Daoy (cell line): ENCODE measurements around the gene BZW2. TPM values are rescaled to one million over a fixed set of nuclear protein-coding genes. Genes with fewer than 3 reads are reported as not detected.
"Not testable (repeated sequence)": the region's sequence is repeated elsewhere in the genome, so short reads cannot be mapped to it uniquely, and the experiment has no call there.

Experiments used
- DNase-seq: peaks from one replicate; pipeline ENCODE4 v3.0.0-alpha.2; 2015; ENCODE audit warnings: low read depth
- total RNA-seq: library from RNA; depleted of rRNA; stranded (reverse); fragments of >200 nt; shearing (Covaris generic); gene quantifications from 2 replicates; pipeline ENCODE4 v1.2.3, GENCODE V29; 2014

The BZW2 gene
- total RNA-seq, 1 experiment from 2014 or later = 123 TPM

DNA sequence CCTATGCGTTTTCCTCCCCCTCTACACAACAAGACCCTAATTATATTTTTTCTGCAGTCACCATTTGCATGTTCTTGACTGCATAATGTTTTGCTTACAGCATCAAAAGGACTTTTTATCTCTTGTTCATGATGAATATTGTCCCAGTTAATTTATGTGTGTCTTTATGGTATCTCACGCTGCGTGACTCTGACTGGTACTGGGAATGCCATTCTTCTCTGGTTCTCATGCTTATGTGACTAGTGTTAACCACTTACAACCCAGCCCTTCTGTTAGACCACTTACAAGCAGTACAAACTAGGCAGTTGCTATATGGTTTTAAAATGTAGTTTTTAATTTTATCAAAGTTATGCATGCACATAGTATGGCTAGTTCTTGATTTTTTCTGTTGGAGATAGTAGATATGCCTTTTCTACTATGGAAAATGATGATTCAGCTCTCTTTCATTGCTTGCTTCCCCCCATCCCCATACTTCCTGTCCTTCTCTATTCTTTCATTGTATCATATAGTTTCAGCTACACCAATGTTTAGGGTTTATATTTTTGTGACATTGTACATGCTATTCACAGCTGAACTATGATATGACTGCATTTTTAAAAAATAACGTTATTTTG, 24.9 kb downstream of the BZW2 start:
- no peak for DNase-seq

DNA sequence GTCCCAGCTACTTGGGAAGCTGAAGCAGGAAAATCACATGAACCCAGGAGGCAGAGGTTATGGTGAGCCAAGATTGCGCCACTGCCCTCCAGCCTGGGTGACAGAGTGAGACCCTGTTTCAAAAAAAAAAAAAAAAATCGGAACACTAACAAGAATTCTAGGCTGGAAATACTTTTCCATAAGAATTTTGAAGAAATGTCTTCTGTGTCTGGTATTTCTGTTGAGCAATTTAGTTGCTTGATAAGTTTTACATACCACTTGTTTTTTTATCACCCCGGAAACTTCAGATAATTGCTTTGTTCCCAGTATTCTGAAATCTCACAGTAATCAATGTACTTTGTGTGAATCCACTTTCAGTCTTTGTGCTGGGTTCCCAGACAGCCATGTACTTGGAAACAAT, 25.8 kb downstream of the BZW2 start:
- DNase-seq = no peak

DNA sequence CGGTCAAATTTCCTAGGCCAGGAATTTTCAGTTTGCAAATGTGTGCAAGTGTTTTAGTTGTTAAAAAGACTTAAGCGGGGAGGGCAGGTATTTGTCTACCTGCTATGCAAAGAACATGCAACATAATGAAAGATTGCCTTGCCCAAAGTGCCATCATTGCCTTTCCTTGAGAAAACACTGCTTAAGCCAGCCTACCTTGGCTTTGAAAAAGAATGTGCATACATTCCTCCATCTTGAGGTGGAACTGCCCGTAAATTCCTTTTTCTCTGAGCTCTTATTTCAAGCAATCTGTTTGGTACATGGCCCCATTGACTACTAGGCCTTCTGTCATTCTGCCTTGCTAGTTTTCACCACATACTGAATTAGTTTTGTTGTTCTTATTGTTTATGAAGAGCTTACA, 29.3 kb downstream of the BZW2 start:
- DNase-seq = no peak

DNA sequence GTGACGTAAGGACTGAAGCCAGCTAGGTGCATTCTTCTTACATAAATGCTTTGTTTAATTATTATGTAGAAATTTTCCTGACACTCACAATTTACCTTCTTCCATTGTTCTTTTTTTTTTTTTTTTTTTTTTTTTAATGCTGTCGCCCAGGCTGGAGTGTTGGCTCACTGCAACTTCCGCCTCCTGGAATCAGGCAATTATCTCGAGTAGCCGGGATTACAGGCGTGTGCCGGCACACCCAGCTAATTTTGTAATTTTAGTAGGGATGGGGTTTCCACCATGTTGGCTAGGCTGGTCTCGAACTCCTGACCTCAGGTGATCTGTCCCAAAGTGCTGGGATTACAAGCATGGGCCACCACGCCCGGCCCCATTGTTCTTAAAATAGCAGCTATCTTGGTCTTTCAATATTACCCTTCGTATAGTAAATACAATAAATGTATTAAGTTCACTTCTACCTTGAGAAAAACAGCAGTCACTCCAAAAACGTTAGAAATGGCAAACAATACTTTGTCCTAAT, 32.1 kb downstream of the BZW2 start:
- DNase-seq = no peak

DNA sequence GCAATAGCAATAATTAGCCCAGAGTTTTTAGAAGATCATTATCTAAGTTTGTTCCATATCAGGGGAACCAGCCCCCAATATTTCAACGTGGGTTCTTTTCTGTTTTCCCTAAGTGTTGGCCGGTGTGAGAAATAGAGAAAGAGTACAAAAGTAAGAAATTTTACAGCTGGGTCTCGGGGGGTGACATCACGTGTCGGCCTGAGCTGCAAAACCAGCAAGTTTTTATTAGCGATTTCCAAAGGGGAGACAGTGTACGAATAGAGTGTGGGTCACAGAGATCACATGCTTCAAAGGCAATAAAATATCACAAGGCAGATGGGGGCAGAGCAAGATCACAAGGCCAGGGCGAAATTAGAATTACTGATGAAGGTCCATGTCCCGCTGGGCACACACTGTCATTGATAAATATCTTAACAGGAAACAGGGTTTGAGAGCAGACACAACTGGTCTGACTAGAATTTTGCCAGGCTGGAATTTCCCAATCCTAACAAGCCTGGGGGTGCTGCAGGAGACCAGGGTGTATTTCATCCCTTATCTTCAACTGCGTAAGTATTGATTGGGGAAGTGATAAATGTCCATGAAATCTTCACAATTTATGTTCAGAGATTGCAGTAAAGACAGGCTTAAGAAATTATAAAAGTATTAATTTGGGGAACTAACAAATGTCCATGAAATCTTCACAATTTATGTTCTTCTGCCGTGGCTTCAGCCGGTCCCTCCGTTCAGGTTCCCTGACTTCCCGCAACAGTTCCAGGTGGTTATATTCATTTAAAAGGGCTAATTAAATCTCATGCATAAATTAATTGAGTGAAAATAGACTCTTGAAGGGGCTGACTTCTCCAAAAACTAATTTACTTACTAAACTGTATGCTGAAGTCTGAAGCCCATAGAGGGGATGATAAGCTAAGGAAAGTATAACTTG, 32.9 kb downstream of the BZW2 start:
- DNase-seq = not testable (repeated sequence)

DNA sequence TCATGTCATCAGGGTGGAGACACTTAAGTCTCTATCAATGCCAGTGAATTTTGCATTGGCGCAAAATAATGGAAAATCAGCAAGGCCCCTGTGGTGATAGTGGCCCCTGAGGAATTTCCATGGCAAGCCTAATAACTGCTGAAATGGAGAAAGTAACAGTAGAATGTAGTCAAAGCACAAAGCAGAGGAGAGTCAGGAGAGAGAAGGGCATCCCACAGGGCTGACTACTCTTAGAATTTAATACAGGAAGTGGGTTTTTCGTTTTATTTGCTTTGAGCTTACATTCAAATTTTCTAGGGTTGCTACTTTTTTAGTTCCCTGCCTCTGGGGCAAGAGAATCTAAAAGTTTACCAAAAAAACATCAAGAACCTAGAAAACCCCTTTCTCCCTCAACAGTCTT, 39.0 kb downstream of the BZW2 start:
- no peak for DNase-seq

DNA sequence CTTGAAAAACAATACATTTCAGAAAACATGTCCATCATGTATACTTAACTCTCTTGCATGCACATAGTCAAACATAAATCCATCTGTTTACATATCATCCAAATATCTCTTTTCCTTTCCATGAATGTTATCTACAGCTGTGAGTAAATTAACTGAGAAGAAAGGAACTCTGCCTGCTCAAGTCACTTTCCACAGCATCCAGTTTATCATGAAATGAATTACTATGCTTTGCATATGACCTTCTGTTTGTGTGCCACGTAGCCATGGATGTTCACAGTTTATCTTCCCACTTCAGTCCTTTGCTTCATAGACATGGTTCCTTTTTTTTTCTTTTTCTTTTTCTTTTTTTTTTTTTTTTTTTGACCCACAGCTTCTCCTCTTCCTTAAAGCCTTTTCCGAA, 39.6 kb downstream of the BZW2 start:
- no peak for DNase-seq

DNA sequence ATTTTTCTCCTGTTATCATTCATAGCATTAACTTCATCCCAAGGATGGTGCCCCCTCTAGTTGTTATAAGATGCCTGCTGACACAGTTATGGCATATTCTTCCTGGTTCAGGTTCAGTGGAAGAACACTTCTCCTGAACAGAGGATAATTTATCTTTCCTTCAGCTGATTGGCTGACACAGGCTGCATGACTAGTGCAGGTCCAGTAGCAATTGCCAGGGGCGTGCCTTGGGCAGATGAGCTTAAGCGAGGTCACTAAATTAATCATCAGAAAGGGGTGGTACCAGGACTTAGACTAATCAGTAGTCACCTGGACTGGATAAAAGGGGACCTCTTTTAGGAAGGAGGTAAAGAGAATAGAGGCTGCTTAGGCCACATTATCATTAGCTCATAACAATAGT, 42.3 kb downstream of the BZW2 start:
- DNase-seq = peak; percentile 34

DNA sequence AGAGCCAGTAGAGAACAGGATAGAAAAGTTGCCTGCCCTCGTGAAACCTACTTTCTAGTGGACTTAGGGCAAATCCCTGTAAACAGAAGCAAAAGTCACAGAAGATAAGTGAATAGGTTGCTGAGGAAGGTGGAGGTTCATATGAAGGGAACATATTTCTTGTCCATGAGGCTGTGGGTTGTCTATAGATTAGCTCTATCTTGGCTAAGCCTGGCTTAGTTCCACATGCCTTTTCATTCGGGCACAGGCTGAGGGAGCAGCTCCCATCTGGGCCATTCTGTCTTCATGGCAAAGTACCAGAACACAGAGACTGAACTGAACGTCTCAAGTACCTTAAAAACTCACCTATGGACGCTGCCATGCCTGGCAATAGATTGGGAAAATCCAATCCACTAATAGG, 45.3 kb downstream of the BZW2 start:
- no peak for DNase-seq

DNA sequence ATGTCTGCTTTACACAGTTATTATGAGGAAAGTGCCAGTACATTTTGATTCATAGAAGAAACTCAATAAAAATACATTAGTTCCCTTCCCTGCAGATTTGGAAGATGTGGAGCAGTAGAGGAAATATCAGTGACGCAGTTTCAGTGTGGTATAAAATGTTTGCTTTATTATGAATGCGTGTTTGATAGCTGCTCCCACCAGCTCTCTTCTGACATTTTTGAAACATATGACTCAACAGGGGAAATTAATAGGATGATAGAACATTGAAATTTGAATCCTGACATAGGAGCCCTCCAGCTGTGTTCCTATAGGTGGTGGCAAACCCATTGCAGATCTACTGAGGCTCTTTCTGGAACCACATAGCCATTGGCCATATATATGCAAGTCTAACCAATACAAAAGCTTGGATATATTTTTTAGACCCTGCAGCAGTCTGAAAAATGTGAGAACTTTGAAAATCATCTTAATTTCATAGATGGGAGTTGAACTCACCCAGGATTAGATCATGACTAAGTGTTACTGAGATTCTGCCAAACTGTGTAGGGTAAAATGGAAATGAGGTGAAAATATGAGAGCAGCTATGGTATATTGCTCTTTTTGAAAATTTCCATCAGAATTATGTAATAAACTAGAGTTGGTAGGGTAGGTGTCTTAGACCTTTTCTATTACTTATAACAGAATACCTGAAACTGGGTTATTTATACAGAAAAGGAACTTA, 47.8 kb downstream of the BZW2 start:
- no peak for DNase-seq

DNA sequence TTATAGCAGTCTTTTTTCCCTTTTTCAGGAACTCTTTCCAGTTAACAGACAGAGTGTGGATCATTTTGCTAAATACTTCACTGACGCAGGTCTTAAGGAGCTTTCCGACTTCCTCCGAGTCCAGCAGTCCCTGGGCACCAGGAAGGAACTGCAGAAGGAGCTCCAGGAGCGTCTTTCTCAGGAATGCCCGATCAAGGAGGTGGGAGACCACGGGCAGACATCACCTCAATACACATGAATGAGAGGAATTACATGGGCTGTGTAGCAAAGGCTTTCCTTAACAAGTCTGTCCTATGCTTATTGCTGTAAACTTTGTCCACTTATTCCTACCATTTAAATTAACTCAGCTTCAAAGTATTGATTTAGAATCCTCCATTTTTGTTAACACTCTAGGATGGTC, 48.8 kb downstream of the BZW2 start:
- DNase-seq = no peak

DNA sequence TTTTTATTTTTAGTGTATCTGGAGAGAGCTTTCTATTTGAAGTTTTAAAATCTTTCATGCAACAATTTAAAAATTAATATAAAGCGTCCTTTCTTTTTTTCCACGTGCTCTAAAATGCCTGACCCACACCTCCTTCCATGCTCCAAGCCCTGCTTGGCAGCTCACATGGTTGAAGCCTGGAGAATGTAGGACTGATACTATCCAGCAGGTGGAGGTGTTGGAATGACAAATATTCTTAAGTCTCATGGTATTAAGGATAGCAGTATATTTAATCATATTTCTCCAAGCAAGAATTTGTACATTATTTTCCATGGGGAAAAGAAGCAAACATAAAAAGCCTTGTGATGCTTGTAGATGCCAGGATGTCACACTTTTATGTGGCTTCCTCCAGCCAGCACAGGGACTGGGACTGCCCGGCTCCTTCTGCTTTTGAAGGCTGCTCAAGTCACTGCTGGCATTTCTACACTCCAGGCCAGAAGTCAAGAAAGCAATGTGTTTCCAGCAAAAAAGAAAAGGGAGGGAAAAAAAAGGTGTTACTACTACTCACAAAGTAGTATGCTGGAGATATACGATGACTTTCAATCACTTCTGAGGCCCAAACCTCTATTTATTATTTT, 49.7 kb downstream of the BZW2 start:
- DNase-seq = peak; percentile 35

DNA sequence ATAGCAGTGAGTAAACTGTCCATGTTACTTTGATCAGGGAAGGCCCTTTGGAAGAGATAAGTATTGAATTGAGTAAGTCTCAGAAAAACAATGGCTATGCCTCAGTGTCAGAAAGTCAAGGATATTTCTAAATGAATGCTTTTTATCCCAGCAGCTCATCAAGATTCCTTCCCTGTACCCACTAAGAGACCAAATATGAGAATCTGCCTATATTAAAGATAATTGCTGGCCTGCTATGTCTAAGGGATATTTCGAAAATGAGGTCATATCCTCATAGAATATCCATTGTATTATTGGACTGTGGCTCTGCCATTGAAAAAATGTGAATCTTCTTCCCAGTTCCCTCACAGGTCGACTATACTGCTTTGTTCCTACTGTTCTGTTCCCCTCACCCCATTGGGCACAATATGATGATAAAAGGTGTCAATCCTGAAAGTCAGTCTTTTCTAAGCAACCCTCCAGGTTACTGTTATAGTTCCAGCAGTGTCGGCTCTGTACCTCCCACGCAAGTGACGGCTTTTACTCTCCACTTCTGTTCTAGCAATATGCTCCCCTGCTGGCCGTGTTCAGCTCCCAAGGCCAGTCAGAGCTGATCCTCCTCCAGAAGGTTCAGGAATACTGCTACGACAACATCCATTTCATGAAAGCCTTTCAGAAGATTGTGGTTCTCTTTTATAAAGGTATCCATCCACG, 51.7 kb downstream of the BZW2 start:
- DNase-seq = no peak

DNA sequence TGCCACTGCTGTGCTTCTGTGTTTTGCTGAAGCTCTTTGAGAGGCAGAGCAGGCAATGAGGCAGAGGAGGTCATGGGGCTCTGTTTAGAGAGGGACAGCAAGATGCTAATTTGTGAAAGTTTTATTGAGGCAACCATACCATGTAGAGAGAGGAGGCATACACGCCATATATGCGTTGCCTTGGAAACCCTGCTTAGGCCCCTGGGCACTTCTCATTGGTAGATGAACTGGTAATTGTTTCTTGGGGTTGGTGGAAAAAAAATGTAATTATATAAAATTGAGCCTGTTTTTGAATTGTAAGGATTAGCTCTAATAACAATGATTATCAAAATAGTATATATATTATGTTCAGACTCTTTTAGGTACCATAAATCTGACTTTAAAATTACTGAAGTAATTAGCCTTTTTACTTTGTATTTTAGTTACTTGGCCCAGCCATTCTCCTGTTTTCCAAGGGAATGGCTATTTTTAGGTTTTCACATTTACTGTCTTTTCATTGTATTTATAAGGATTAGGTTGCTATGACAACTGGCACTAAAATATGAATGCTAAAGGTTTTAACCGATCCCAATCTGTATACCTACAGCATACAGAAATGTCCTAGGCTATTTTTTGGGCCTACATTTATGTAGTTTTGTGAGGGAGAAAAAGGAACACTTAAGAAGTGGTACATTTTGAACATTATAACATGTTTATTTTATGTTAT, 52.4 kb downstream of the BZW2 start:
- DNase-seq = no peak

DNA sequence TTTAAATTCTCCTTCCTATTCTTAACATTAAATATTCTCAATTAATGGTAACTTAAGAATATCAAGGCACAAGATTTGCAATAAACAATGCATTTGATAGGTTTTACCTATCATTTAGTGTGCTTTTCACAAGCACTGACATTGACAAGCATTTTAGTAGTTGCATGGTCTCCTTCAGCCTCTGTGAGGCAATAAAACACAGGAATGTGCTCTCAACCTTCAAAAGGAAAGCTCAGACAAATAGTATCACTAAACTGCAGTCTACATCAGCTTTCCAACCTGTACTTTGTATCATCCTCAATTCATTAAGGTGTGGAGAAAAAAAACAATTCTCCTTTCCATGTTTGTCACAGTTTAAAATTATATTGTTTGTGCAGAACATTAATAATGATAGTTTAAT, 56.5 kb downstream of the BZW2 start:
- DNase-seq = no peak

DNA sequence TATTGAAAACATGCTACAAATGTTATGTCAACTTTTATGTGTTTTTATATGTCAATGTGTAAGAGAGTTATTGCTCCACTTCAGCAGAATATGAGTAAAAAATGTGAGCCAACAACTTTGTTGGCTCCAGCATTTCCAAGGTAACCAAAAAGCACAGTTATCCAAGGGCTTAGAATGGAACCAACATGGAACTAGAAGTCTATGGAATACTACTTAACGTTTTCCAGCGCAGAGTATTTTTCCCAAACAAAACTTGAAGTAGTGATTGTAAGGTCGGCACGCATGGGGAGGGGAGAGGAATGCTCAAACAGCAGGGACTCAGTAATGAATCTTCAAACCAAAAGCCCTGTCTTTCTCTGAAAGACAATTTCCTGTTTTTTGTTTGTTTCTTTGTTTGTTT, 62.5 kb downstream of the BZW2 start:
- DNase-seq = no peak

DNA sequence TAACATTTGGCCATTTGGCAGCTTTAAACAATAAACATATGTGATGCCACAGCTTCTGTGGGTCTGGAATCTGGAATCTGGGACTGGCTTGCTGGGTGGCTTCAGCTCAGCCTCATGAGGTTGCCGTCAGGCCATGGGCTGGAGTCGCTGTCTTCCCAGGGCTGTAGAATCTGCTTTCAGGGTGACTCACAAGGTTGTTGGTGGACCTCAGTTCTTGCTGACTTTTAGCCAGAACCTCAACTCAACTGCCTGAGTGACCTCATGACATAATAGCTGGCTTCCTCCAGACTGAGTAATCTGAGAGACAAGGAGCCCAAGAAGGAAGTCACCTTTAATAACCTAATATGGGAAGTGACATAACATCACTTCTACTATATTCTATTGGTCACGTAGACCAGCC, 63.0 kb downstream of the BZW2 start:
- DNase-seq = peak; percentile 89

DNA sequence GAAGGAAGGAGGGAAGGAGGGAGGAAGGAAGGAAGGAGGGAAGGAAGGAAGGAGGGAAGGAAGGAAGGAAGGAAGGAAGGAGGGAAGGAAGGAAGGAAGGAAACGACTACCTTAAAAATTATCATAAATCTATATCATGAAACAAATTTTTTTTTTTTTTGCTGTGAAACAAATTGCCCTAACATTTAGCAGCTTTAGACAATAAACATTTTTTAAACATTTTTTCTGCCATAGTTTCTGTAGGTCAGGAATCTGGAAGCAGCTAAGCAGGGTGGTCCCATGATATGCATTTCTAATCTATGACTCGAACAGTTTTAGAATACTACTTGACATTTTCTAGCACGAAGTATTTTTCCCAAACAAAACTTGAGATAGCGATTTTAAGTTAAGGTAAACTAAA, 64.7 kb downstream of the BZW2 start:
- no peak for DNase-seq

DNA sequence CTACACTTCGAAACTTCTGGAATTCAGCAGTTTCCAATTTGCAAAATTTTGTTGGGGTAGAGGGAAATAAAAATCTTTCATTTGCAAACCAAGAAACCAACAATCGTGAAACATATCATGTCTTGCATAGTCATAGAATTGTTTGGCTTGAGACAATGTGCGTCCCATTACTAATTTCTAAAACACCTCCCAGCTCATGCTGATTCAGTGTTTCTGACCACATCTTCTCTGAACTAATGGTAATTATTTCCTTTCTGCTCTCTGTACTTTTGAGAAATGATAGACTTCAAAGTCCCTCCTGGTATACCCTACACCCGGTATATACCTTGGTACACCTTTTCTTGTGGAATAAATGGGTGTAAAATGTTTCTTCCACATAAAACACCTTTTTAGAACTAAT, 65.7 kb downstream of the BZW2 start:
- DNase-seq = peak; percentile 50

DNA sequence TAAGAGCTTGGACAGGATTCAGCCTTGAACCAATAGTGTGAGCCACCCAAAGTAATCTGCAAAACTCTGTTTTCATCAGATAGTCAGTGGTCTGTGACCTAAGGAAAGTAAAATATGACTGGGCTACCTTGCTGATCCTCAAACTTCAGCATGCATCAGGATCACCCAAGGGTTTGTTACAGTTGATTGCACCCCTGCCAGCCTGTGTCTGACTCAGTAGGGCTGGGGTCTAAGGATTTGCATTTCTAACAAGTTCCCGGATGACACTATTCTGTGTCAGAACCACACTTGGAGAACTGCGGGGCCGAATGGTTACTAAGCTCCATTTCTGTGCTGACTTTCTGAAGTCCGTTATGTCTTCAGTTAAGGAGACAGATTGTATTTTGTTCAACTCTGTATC, 66.9 kb downstream of the BZW2 start:
- peak; percentile 69 for DNase-seq

DNA sequence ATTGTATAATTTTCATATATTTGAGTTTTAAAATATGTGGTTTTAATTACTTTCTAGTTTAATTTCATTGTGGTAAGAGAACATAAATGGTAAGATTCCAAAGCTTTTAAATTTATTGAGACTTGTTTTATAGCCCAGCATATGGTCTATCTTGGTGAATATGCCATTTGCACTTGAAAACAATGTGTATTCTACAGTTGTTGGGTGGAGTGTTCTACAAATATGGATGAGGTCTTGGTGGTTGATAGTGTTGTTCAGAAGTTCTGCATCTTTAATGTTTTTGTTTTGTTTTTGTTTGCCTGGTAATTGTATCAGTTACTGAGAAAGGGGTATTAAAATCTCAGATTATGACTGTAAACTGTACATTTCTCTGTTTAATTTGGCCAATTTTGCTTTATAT, 69.9 kb downstream of the BZW2 start:
- no peak for DNase-seq
